ENCODE results near the gene PRELID3B. TPM values are rescaled to one million over a fixed set of nuclear protein-coding genes. Genes with fewer than 3 reads are reported as not detected.

The PRELID3B gene
- total RNA-seq, 4 donors from 2014 or later = 19.2 to 34.5 (median 23.1) TPM

- Histone ChIP-seq H3K9me3 (no peaks in the 10 kb centered on the region), H3K4me3 (no peak overlapping the region), H3K36me3 (peaks cover 2 to 100% (median 55%) of the 10 kb centered on the region in 3 donors), H3K27ac (no peak overlapping the region), H3K27me3 (no peaks in the 10 kb centered on the region), H3K4me1 (no peaks in the 10 kb centered on the region)
- TF ChIP-seq EP300 (IDR thresholded peaks at IDR 0.05) = no peak
- TF ChIP-seq CTCF (IDR thresholded peaks at IDR 0.05) = no peak
- no peak for TF ChIP-seq POLR2A (IDR thresholded peaks at IDR 0.05)
- DNase-seq (ENCODE audit: low spot score in 2 of 2) = no peak
- 64 to 75% methylated on average over 9 of the region's 9 CpGs for WGBS, 2 donors
These were observed 50.9 kb downstream of the PRELID3B start for GRCh38 chr20:58991715-58992114.

DNA sequence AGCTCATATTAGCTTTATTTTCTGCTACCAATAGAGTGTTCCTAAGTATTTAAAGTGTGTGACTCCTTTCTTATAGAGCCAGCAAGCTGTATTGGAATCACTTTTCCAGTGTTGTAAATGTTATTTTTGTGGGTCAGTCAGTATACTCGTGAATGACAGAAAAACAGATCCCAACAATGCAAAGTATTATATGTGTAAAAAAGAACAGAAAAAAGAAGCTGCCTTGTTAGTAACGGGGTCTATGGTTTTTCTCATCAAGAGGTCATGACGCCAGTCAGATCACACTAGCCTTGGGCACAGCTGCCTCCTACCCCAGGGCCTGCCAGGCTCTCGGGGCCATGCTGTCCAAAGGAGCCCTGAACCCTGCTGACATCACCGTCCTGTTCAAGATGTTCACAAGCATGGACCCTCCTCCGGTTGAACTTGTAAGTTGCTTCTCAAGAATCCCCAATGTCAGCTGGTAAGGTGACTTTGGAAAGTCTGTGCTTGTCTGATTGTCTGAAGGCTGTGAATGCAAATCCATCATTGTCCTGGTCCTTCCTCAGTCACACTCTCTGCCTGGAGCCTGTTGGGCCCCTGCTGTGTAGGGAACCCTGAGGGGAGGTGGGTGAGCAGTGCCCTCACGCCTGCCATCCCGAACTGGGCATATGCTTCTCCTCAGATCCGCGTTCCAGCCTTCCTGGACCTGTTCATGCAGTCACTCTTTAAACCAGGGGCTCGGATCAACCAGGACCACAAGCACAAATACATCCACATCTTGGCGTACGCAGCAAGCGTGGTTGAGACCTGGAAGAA lies 51.7 kb downstream of the PRELID3B start:
- Histone ChIP-seq H3K36me3 (peaks cover 0 to 98% (median 48%) of the 10 kb centered on the region in 3 donors), H3K27ac (no peak overlapping the region), H3K9me3 (no peaks in the 10 kb centered on the region), H3K27me3 (no peaks in the 10 kb centered on the region), H3K4me1 (no peaks in the 10 kb centered on the region), H3K4me3 (no peak overlapping the region)
- peak in 1 of 2 donors; percentile 5 for DNase-seq (ENCODE audit: low spot score in 2 of 2)
- 78 to 82% methylated on average over 14 of the region's 14 CpGs for WGBS, 2 donors
- TF ChIP-seq CTCF (IDR thresholded peaks at IDR 0.05) (no peak), EP300 (IDR thresholded peaks at IDR 0.05) (no peak), POLR2A (IDR thresholded peaks at IDR 0.05) (no peak)

DNA sequence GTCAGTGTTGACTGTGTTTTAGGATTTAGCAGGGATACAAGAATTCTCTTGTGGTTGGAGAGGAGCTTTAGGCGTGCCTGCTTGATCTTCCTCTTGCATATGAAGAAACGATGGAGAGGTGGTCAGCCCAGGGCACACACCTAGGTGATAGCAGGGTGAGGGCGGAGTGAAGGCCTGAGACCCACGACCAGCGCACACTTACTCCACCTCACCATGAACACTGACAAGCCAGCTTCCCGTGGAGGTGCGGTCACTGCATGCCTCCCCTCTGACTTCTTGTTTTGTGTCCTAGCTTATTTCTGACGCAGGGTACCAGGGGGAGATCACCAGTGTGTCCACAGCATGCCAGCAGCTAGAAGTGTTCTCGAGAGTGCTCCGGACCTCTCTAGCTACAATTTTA lies 53.4 kb downstream of the PRELID3B start:
- H3K36me3 ChIP-seq = peaks cover 0 to 81% (median 39%) of the 10 kb centered on the region in 3 donors
- no peaks in the 10 kb centered on the region for H3K9me3 ChIP-seq
- no peak for TF ChIP-seq POLR2A (IDR thresholded peaks at IDR 0.05)
- TF ChIP-seq CTCF (IDR thresholded peaks at IDR 0.05) = no peak
- TF ChIP-seq EP300 (IDR thresholded peaks at IDR 0.05) = no peak
- peaks cover 0 to 16% (median 5%) of the 10 kb centered on the region in 4 donors for H3K4me1 ChIP-seq
- peak in 1 of 2 donors; percentile 1 for DNase-seq (ENCODE audit: low spot score in 2 of 2)
- H3K4me3 ChIP-seq = no peak overlapping the region
- no peak overlapping the region for H3K27ac ChIP-seq
- no peaks in the 10 kb centered on the region for H3K27me3 ChIP-seq
- WGBS, 2 donors = 94 to 95% methylated on average over 10 of the region's 10 CpGs

GRCh38 chr20:58988565-58988882 lies 54.1 kb downstream of the PRELID3B start:
- WGBS, 2 donors = 85 to 89% methylated on average over 6 of the region's 6 CpGs
- H3K36me3 ChIP-seq = peaks cover 0 to 75% (median 39%) of the 10 kb centered on the region in 3 donors

More at GRCh38 chr20:58988565-58988882, 54.1 kb downstream of the PRELID3B start:
- no peak overlapping the region for H3K27ac ChIP-seq
- TF ChIP-seq CTCF (IDR thresholded peaks at IDR 0.05) (no peak), EP300 (IDR thresholded peaks at IDR 0.05) (no peak), POLR2A (IDR thresholded peaks at IDR 0.05) (no peak)
- H3K4me3 ChIP-seq = no peak overlapping the region
- H3K9me3 ChIP-seq = no peaks in the 10 kb centered on the region
- DNase-seq (ENCODE audit: low spot score in 2 of 2) = no peak
- H3K27me3 ChIP-seq = no peaks in the 10 kb centered on the region
- H3K4me1 ChIP-seq = peaks cover 0 to 23% (median 12%) of the 10 kb centered on the region in 4 donors
